Duodenal mucosa (tissue), 2 donors: ENCODE measurements around the gene AMIGO3.
"Not testable (repeated sequence)": the region's sequence is repeated elsewhere in the genome, so short reads cannot be mapped to it uniquely, and the experiment has no call there.

Source experiments
- H3K27ac ChIP-seq: one replicate; pipeline ENCODE4 v1.7.0; 2013; ENCODE audit warnings: low read depth, low read length
- H3K27me3 ChIP-seq, 2 donors: one replicate each; pipeline ENCODE4 v1.7.0; 2013; ENCODE audit warnings: low read length in 2 of 2, control low read depth in 1 of 2; ENCODE audit not compliant: insufficient read depth in 2 of 2, control insufficient read depth in 1 of 2
- H3K36me3 ChIP-seq, 2 donors: one replicate each; pipeline ENCODE4 v1.7.0; 2013; ENCODE audit warnings: low read length in 2 of 2, control low read depth in 1 of 2; ENCODE audit not compliant: insufficient read depth in 2 of 2, control insufficient read depth in 1 of 2
- H3K4me1 ChIP-seq, 2 donors: one replicate each; pipeline ENCODE4 v1.7.0; 2013; ENCODE audit warnings: low read length in 2 of 2, control low read depth in 1 of 2; ENCODE audit not compliant: insufficient read depth in 2 of 2, control insufficient read depth in 1 of 2
- H3K4me3 ChIP-seq, 2 donors: one replicate each; pipeline ENCODE4 v1.7.0; 2013; ENCODE audit warnings: low read length in 2 of 2, low read depth in 1 of 2
- H3K9ac ChIP-seq, 2 donors: one replicate each; pipeline ENCODE4 v1.7.0; 2013; ENCODE audit warnings: low read length in 2 of 2, low read depth in 1 of 2
- H3K9me3 ChIP-seq, 2 donors: one replicate each; pipeline ENCODE4 v1.7.0; 2013; ENCODE audit warnings: low read length in 2 of 2, control low read depth in 1 of 2; ENCODE audit not compliant: control insufficient read depth in 1 of 2

The AMIGO3 gene

GRCh38 chr3:49719214-49719884, at the start of gene AMIGO3:
AMIGO3 (minus strand) TSS chr3:49719684; CDS start chr3:49719465, 219 bp downstream.
- Histone ChIP-seq H3K27ac (peak within 1 kb of the TSS; percentile 56), H3K9me3 (no peaks in the 10 kb centered on the region), H3K4me3 (peak within 1 kb of the TSS; percentile 73 to 80), H3K36me3 (peaks cover 26 to 44% of the 10 kb centered on the region in 2 donors), H3K4me1 (peaks cover 37 to 48% of the 10 kb centered on the region in 2 donors), H3K27me3 (no peaks in the 10 kb centered on the region), H3K9ac (peak within 1 kb of the TSS in 1 of 2 donors; percentile 61)

- Histone ChIP-seq H3K27me3 (no peaks in the 10 kb centered on the region), H3K27ac (no peak overlapping the region), H3K4me3 (no peak overlapping the region), H3K9me3 (no peaks in the 10 kb centered on the region), H3K9ac (no peak overlapping the region), H3K36me3 (no peaks in the 10 kb centered on the region), H3K4me1 (peaks cover 0 to 2% of the 10 kb centered on the region in 2 donors)
Observed at GRCh38 chr3:49763981-49764380, 44.5 kb upstream of the AMIGO3 start.

- no peak overlapping the region for H3K9ac ChIP-seq
- H3K27ac ChIP-seq = no peak overlapping the region
- no peak overlapping the region for H3K4me3 ChIP-seq
- peaks cover 0 to 2% of the 10 kb centered on the region in 2 donors for H3K4me1 ChIP-seq
- no peaks in the 10 kb centered on the region for H3K36me3 ChIP-seq
- H3K9me3 ChIP-seq = no peaks in the 10 kb centered on the region
- H3K27me3 ChIP-seq = no peaks in the 10 kb centered on the region
Observed at GRCh38 chr3:49761661-49762060, 42.2 kb upstream of the AMIGO3 start.

- Histone ChIP-seq H3K36me3 (no peaks in the 10 kb centered on the region), H3K9me3 (no peaks in the 10 kb centered on the region), H3K4me1 (peaks cover 0 to 2% of the 10 kb centered on the region in 2 donors), H3K27ac (no peak overlapping the region), H3K4me3 (no peak overlapping the region), H3K9ac (no peak overlapping the region), H3K27me3 (no peaks in the 10 kb centered on the region)
Observed at GRCh38 chr3:49759226-49759625, 39.7 kb upstream of the AMIGO3 start.

- Histone ChIP-seq H3K9ac (no peak overlapping the region), H3K36me3 (no peaks in the 10 kb centered on the region), H3K4me1 (peaks cover 0 to 2% of the 10 kb centered on the region in 2 donors), H3K4me3 (no peak overlapping the region), H3K27me3 (no peaks in the 10 kb centered on the region), H3K9me3 (no peaks in the 10 kb centered on the region), H3K27ac (no peak overlapping the region)
Observed at GRCh38 chr3:49757197-49757596, 37.7 kb upstream of the AMIGO3 start.

GRCh38 chr3:49756036-49756435, 36.6 kb upstream of the AMIGO3 start:
- Histone ChIP-seq H3K4me3 (no peak overlapping the region), H3K27me3 (no peaks in the 10 kb centered on the region), H3K9me3 (no peaks in the 10 kb centered on the region), H3K36me3 (no peaks in the 10 kb centered on the region), H3K4me1 (peaks cover 0 to 2% of the 10 kb centered on the region in 2 donors), H3K9ac (no peak overlapping the region), H3K27ac (no peak overlapping the region)

- no peak overlapping the region for H3K9ac ChIP-seq
- no peak overlapping the region for H3K4me3 ChIP-seq
- H3K27ac ChIP-seq = no peak overlapping the region
- no peaks in the 10 kb centered on the region for H3K9me3 ChIP-seq
- H3K27me3 ChIP-seq = no peaks in the 10 kb centered on the region
- peaks cover 0 to under 1% of the 10 kb centered on the region in 2 donors for H3K4me1 ChIP-seq
- H3K36me3 ChIP-seq = peaks cover 0 to 4% of the 10 kb centered on the region in 2 donors
Observed at GRCh38 chr3:49754536-49754935, 35.1 kb upstream of the AMIGO3 start.

GRCh38 chr3:49751501-49751900, 32.0 kb upstream of the AMIGO3 start:
- Histone ChIP-seq H3K9me3 (no peaks in the 10 kb centered on the region), H3K36me3 (peaks cover 6 to 16% of the 10 kb centered on the region in 2 donors), H3K9ac (no peak overlapping the region), H3K27me3 (no peaks in the 10 kb centered on the region), H3K4me3 (no peak overlapping the region), H3K27ac (no peak overlapping the region), H3K4me1 (no peaks in the 10 kb centered on the region)

GRCh38 chr3:49750056-49750455, 30.6 kb upstream of the AMIGO3 start:
- Histone ChIP-seq H3K27ac (no peak overlapping the region), H3K4me3 (no peak overlapping the region), H3K4me1 (no peaks in the 10 kb centered on the region), H3K27me3 (no peaks in the 10 kb centered on the region), H3K9ac (no peak overlapping the region), H3K36me3 (peaks cover 6 to 17% of the 10 kb centered on the region in 2 donors), H3K9me3 (no peaks in the 10 kb centered on the region)

- not testable (repeated sequence) for H3K27ac ChIP-seq, H3K4me1 ChIP-seq, H3K9ac ChIP-seq, H3K4me3 ChIP-seq, H3K27me3 ChIP-seq, H3K9me3 ChIP-seq
- H3K36me3 ChIP-seq = peaks cover 6 to 22% of the 10 kb centered on the region in 2 donors
Observed at GRCh38 chr3:49748874-49749273, 29.4 kb upstream of the AMIGO3 start.
